Islet precursor cell (in vitro differentiated cells): Measurements from ENCODE around the gene RERE.

ENCODE experiments used
- DNase-seq: peaks from one replicate; pipeline ENCODE4 v3.0.0-alpha.2; 2018

The RERE gene

DNA sequence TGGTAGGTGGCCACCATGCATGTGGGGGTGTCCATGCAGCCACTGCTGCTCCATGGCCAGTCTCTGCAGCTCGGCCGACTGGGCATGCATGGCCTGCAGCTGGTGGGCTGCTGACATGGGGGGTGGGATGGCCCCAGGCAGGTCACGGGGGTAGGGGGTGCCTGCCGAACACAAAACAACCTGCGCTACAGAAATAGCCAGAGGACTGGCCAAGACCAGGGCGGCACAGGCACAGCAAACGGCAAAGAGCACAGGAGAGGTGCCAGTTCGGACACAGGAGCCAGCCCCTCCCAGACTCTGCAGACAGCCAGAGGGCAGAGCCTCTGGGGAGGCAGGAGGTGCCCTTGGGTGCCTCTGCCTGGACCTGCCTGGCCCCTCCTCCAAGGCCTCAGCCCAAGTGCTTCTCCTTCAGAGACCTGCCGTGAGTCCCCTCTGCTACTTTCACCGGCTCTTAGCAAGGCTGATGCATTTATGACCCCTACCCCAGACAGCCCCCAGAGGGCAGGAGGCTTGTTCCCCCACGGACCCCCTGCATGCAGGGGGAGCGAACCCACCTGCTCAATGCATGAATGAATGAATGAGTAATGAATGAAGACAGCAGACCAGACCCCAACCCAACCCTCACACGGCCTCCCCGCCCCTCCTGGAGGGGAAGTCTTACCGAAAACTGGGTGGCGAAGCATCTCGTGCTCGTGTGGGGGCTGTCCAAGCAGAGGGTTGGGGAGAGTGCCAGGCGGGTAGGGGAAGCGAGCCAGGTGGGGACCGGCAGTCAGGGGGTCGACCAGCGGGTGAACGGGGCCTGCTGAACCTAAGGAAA, 461.8 kb downstream of the RERE start:
- no peak for DNase-seq

DNA sequence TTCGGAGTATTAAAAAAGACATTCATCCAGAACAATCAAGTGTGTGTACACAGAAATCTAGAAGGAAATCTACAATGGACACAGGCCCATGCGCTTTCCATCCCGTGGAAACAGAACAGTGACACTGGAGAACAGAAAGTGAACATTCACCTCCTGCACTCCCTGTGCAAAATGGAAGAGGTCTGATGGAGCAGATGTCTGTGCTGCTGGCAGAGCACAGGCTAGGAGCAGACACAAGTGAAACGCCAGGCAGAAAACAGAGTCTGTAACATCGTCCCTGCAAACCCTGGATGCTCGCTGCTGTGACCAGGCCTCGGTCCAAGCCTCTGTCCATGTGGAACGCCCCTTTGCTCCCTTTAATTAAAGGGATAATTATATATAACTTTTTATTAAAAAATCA, 463.4 kb downstream of the RERE start:
- no peak for DNase-seq

DNA sequence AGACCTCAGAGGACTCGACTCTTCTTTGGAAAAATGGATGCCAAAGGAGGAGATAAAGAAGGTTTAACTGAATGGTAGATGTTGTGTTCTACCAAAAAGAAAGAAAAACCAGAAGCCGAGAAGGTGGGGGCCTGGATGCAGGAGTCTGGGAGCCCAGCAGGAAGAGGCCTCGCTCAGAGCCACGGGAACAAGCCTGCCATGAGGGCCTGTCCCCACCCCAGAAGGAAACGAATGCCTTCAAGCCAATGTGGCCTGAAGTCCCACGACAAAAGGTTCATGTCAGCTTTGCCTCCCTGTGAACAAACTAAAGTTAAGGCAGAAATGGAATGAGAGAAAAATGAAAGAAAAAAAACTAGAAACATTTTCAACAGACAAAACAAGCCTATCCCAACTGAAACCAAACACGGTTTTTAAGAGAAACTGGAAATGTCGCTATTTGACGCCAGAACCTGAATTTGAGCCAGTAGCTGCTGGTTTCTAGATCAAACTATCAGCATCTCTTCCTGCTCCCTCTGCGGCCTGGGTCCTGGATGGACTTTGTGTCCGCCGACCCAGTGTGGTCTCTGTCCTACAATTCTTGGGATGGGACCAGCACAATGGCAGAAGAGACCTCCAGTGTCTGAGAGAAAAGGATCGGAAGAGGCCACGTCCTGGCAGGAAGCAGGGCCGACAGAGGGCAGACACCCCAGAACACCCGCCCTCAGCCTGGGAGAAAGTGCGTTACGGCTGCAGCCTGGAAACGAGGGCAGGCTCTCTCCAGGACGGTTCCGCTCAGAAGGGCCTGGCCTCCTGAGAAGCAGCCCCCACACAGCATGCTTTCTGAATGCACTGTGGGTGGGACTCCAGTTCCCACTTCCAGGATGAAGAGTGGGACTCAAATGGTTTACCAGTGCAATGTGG, 464.3 kb downstream of the RERE start:
- no peak for DNase-seq

DNA sequence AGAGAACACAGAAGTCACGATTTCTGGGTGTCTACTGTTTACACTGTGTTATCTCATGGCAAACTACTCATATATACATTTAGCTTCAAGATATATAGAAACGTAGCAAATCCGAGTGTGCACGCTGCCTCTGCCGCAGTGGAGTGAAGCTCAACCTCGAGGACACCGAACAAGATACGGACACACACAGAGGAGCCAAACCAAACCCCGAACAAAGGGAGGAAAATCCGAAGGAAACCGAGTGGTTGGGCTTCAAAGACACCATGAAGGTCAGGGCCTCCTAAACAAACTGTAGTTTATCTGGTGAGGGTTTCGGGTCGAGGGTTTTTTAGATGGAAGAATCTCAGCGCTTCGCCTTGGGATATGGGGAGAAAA, 465.0 kb downstream of the RERE start:
- DNase-seq, result no peak

GRCh38 chr1:8351693-8352470, 465.6 kb downstream of the RERE start:
- peak; percentile 80 for DNase-seq

DNA sequence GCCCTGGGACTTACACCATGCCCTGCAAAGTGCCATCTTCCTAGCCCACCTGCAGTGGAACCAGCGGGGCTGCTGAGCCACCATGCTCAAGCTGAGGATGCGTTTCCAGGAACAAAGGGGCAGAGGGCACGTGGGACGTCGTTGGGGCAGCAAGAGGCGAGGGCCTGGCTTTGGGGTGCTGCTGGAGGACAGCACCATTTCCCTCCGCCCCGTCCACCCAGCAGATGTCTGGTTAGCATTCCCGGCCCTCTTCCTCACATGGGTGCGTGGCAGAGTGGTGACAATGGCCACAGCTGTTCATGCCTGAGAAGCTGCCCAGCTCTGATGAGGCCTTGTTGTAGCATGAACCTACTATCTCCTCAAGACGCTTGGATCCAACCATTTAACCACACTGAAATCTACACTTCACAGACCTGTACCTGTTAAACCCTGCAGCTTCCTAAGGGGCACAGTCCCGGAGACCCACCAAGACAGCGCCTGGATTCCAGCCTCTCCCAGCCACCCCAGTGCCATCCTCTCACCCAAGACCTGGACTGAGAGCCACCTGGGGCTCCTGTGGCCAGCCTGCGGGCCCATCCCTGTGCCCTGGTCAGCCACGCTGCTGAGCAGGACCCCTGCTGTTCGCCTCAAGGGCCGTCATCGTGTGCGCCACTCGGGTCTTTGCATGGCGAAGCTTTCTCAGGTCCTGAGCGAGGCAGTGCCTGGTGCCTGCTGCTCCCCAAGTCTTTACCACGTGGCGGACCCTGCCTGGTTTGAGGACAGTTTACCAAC, 466.3 kb downstream of the RERE start:
- DNase-seq, result no peak

DNA sequence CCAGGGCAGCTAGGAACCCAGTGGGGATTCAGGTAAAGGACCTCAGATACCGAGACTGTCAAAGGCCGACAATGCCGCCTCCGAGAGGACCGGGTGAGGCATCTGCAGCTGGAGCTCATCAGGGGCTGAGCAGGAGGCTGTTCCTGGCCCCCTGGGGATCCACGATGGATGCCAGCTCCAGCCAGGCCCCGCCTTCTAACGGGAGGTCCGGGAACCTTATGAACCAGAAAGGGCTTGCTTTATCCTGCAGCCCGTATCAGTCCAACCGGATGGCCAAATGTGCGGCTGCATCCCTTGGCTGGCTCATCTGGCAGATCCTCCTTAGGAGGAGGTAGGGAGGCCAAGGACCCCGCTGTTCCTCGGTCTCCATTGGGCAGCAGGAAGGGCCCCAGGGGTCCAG, 467.5 kb downstream of the RERE start:
- no peak for DNase-seq

DNA sequence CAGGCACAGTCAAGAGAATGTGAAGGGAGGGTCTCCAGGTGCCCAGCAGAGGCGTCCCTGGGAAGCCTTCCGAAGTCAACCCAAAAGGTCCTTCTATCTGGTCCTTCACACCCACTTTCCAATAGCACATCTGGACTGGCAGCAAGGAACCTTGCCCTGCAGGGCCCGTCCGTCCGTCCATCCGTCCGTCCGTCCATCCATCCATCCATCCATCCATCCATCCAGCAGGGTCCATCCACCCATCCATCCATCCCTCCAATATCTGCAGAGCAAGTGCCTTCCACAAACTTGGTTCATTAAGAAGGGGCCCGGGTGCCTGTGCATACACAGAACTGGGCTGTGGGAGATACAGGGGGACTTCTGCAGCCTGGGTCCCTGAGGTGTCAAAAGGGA, 468.0 kb downstream of the RERE start:
- DNase-seq, result no peak

DNA sequence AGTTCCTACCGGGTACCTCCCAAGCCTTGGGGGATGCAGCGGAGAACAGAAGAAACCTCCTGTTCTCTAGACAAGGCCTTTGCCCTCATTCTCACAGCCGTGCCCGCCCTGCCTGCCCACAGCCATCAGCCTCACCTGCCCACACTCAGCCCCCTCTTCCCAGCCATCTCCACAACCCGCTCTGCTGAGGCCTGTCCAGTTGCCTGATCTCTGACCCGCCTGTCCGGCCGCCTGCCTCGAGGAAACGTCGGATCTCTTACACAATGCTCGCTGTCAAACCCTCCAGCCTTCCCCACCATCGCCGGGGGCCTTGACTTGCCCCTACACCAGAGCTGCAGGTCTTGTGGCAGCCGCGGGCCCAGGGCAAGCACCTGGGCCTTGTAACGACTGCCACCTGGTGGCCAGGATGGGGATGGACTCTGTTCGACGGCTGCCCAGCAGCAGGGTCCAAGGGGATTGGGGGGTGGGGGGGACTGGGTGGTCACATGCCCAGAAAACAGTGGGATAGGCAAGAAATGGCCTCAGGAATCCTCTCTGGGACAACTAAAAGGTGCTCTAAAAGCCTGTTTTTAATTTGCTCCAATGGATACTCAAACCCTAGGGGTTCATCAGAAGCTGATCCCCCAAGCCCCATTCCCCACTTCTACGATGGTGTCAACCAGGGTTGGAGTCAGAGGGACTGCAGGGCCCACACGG, 468.5 kb downstream of the RERE start:
- peak; percentile 87 for DNase-seq

DNA sequence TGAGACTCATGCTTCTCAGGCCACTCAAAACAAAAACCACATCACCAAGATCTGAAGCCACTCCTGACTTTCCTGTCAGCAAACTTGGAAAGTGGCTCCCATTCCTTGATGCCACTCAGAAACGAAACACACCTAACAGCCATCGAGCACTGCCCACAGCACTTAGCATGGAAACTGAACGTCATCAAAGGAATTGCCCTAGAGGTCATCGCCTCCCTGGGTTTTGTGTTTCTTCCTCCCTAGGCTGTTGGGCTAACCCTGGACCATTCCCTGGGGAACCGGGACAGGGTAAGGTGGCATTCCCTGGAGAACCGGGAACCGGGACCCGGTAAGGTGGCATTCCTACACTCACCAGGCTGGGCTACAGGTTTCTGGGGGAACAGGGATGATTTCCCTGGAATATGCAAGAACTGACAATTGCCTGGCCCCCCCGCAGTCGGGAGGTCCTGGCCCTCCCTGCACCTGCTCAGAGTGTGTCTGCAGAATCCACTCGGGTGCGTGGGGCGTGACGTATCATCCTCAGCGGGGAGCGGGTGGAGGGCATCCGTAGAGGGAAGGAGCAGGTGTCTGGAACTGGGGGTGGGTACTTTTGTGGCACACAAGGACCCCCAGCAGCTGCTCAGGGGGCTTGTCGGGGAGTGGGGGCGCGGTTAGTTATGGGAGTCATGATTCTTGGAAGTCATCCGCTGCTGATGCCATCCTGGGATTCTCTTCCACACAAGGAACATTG, 469.2 kb downstream of the RERE start:
- DNase-seq, result no peak

DNA sequence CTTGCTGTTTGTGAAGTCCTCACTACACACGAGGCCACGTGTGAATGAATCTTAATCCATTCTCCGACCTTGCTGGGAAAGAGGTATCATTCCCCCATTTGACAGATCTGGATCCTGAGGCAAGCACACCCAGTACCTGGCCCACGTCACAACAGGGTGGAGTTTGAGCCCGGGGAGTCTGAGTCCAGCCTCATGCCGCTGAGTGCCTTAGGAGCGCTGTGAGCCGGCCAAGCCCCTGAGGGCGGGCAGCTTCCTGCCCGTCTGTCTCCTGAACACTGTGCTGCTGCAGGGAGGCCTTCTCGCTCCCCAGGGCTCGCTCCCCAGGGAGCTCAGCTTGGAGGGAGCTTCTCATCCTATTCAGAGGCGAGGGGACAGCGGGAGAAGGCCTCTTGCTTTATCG, 469.8 kb downstream of the RERE start:
- DNase-seq, result peak; percentile 78

GRCh38 chr1:8345621-8346415, 471.6 kb downstream of the RERE start:
- no peak for DNase-seq

GRCh38 chr1:8344893-8345507, 472.4 kb downstream of the RERE start:
- DNase-seq, result no peak

DNA sequence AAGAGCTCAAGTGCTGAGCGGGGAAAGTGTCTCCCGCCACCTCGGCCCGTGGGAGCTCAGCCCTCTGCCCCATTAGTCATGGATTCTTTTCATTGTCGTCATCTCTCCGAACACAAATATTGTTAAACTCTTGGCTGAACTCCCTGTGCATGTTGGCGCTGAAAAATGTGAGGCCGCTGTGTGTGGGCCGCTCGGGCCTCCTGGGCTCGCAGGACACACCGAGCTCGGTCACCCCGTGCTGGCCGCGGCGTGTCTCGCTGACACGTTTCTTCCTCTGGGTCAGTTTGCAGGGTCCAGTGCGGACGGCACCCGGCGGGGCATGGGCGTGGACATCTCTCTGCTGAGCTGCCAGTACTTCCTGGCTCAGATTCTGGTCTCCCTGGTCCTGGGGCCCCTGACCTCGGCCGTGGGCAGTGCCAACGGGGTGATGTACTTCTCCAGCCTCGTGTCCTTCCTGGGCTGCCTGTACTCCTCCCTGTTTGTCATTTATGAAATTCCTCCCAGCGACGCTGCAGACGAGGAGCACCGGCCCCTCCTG, 473.9 kb downstream of the RERE start:
- no peak for DNase-seq

- DNase-seq, result no peak
Measured at GRCh38 chr1:8343044-8343443, 474.4 kb downstream of the RERE start.

GRCh38 chr1:8342325-8342724, 475.1 kb downstream of the RERE start:
- no peak for DNase-seq

- DNase-seq, result no peak
Measured at GRCh38 chr1:8340448-8340847, 477.0 kb downstream of the RERE start.

GRCh38 chr1:8339203-8339600, 478.2 kb downstream of the RERE start:
- DNase-seq, result no peak

DNA sequence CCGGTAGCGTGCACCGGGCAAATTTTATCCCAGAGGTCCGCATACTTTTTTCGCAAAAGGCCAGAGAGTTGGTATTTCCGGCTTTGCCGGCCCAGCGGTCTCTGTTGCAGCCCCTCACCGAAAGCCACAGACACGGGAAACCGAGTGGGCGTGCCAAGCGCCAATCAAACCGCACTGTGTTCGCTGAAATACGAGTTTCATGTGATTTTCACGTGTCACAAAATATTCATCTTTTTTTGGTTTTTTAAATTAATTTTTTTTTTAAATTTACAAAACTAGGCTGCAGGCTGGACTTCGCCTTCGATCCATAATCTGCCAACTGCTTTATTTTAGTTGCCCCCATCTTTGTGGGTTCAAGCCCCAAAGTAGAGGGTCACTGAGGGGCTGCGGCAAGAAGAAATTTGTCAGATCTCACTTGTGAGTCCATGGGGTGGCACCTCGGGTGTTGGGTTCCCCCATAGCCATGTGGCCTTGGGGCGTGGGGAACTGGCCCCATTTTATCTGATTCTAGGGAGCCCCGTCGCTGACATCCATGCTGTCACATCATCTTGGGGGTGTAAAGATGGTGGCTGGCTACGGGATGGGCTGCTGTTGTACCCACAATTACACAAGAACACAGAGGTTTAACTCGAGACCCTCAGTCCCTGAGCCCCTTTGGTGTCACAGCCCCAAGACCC, 478.8 kb downstream of the RERE start:
- DNase-seq, result no peak
